Measurements from ENCODE around the gene MT1H. TPM values are rescaled to one million over a fixed set of nuclear protein-coding genes. Genes with fewer than 3 reads are reported as not detected.

MT1H gene
- total and polyA plus RNA-seq, 2 of the 13 experiments (the other 11 are each of a cell fraction or from before 2014, with no cell fraction given), result 0.60 TPM; not detected in 1

DNA sequence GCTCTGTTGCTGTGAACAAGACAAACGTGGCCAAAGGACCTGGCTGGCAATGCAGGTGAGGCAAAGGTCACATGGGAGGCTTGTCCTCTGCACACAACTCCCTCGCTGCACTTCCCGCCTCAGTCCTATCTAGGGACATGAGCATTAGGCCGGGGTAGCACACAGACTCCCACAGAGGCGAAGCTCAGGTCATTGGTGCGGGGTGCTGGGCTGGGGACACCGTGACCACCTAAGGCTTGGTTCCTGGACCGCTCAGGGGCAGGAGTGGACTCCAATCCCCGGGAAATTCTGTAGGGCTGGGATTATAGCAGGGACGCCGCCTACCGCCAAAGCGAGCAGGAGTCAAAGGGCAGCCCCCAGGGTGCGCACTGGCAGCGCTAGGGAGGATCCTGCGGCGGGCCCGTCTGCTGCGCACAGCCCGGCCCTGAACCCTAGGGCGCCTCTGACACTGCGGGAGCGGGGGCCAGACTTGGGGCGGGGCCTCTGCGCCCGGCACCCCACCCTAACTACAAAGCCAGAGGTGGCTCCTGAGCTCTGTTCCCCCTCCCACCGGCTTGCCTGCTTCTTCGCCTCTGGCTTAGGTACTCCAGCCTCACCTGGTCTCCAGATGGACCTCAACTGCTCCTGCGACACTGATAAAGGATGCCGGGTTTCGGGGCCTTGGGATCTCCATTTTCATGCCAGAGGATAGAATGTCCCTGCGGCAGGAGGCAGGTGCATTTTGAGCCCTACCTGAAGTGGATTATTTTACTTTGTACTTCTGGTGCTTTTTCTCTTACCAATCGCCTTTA lies 21.8 kb upstream of the MT1H start (continued):
- TF ChIP-seq, protein P1, sequence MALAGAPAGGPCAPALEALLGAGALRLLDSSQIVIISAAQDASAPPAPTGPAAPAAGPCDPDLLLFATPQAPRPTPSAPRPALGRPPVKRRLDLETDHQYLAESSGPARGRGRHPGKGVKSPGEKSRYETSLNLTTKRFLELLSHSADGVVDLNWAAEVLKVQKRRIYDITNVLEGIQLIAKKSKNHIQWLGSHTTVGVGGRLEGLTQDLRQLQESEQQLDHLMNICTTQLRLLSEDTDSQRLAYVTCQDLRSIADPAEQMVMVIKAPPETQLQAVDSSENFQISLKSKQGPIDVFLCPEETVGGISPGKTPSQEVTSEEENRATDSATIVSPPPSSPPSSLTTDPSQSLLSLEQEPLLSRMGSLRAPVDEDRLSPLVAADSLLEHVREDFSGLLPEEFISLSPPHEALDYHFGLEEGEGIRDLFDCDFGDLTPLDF (CRISPR knock-in tag; IDR thresholded peaks at IDR 0.05), result no peak
- no peak for TF ChIP-seq ZBTB33 (CRISPR knock-in tag; IDR thresholded peaks at IDR 0.05)
- TF ChIP-seq POGK (CRISPR knock-in tag; conservative IDR thresholded peaks at IDR 0.05), result peak; percentile 62; the same call in 1 of the 2 replicates
- peak; percentile 31; the same call in 1 of the 2 replicates for TF ChIP-seq HOXA3 (CRISPR knock-in tag; IDR thresholded peaks at IDR 0.05)
- TF ChIP-seq SPEN (CRISPR knock-in tag; IDR thresholded peaks at IDR 0.05; ENCODE audit: low read depth), result 0 out of 2 replicates have a peak, but pooled peaks have one; percentile 44
- no peak for TF ChIP-seq FOXA1 (IDR thresholded peaks at IDR 0.05)
- TF ChIP-seq FOXA1 (CRISPR knock-in tag; IDR thresholded peaks at IDR 0.05), result no peak
- no peak for TF ChIP-seq RFX3 (CRISPR knock-in tag; IDR thresholded peaks at IDR 0.05)
- no peak for TF ChIP-seq SRF (IDR thresholded peaks at IDR 0.05; ENCODE audit: low read depth, low read length)
- TF ChIP-seq RBM22 (optimal IDR thresholded peaks at IDR 0.05; ENCODE audit: low read length), result no peak
- TF ChIP-seq, protein P2, sequence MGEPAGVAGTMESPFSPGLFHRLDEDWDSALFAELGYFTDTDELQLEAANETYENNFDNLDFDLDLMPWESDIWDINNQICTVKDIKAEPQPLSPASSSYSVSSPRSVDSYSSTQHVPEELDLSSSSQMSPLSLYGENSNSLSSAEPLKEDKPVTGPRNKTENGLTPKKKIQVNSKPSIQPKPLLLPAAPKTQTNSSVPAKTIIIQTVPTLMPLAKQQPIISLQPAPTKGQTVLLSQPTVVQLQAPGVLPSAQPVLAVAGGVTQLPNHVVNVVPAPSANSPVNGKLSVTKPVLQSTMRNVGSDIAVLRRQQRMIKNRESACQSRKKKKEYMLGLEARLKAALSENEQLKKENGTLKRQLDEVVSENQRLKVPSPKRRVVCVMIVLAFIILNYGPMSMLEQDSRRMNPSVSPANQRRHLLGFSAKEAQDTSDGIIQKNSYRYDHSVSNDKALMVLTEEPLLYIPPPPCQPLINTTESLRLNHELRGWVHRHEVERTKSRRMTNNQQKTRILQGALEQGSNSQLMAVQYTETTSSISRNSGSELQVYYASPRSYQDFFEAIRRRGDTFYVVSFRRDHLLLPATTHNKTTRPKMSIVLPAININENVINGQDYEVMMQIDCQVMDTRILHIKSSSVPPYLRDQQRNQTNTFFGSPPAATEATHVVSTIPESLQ (CRISPR knock-in tag; conservative IDR thresholded peaks at IDR 0.05), result no peak
- no peak; the same call in 1 of the 2 replicates for TF ChIP-seq HDAC1 (CRISPR knock-in tag; IDR thresholded peaks at IDR 0.05)
- TF ChIP-seq ZNF749 (CRISPR knock-in tag; IDR thresholded peaks at IDR 0.05; ENCODE audit: borderline replicate concordance), result no peak
- TF ChIP-seq CBX5 (CRISPR knock-in tag; IDR thresholded peaks at IDR 0.05; ENCODE audit: borderline replicate concordance), result no peak
- 0 out of 2 replicates have a peak, but pooled peaks have one; percentile 30 for TF ChIP-seq BCL3 (CRISPR knock-in tag; IDR thresholded peaks at IDR 0.05)
- no peak for TF ChIP-seq ZMAT5 (CRISPR knock-in tag; IDR thresholded peaks at IDR 0.05; ENCODE audit: borderline replicate concordance, low read depth)
- TF ChIP-seq ZNF101 (CRISPR knock-in tag; IDR thresholded peaks at IDR 0.05; ENCODE audit: borderline replicate concordance, low read depth), result no peak
- no peak for TF ChIP-seq DNMT3B (CRISPR knock-in tag; conservative IDR thresholded peaks at IDR 0.05)
- no peak for TF ChIP-seq NFE2 (CRISPR knock-in tag; IDR thresholded peaks at IDR 0.05)
- no peak for TF ChIP-seq CEBPB (IDR thresholded peaks at IDR 0.05; ENCODE audit: borderline replicate concordance, low read depth, low read length)
- TF ChIP-seq ARNTL (CRISPR knock-in tag; IDR thresholded peaks at IDR 0.05), result 0 out of 2 replicates have a peak, but pooled peaks have one; percentile 62

Measured in HepG2 (cell line).